Measurements from ENCODE around the gene PCDHGA9. TPM values are rescaled to one million over a fixed set of nuclear protein-coding genes. Genes with fewer than 3 reads are reported as not detected.

PCDHGA9 gene
- total and polyA plus RNA-seq, 2 donors (not counting 1 experiment from before 2014, with no cell fraction given), result 3.3 to 4.8 TPM

DNA sequence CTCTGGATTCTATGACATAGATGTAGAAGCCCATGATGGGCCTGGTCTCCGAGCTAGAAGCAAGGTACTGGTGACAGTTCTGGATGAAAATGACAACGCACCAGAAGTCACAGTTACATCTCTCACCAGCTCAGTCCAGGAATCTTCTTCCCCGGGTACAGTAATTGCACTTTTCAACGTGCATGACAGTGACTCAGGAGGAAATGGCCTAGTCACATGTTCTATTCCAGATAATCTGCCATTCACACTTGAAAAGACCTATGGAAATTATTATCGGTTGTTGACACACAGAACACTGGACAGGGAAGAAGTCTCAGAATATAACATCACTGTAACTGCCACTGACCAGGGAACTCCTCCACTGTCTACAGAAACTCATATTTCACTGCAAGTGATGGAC, 46.4 kb upstream of the PCDHGA9 start:
- Histone ChIP-seq H3K27me3 (ENCODE audit: control insufficient read depth, insufficient read depth, low read length) (peaks cover 9% of the 10 kb centered on the region), H3K9me3 (ENCODE audit: control insufficient read depth, insufficient read depth, low read depth, low read length) (no peaks in the 10 kb centered on the region), H3K79me2 (ENCODE audit: control insufficient read depth, insufficient read depth, low read length) (no peaks in the 10 kb centered on the region), H3K4me2 (ENCODE audit: extremely low read depth, insufficient read depth, low read length) (no peak overlapping the region), H2AFZ (ENCODE audit: low read length) (no peak overlapping the region), H4K20me1 (ENCODE audit: control insufficient read depth, extremely low read depth, insufficient read depth, low read length) (no peaks in the 10 kb centered on the region), H3K36me3 (ENCODE audit: control insufficient read depth, insufficient read depth, low read length) (no peaks in the 10 kb centered on the region), H3K27ac (ENCODE audit: insufficient read depth, low read length) (no peak overlapping the region), H3K4me3 (replicated peaks in 1 of 4; ENCODE audit: control extremely low read depth in 1 of 4, insufficient read depth in 1 of 4, low read depth in 3 of 4, low read length in 4 of 4) (no peak overlapping the region), H3K4me1 (ENCODE audit: control insufficient read depth, extremely low read depth, insufficient read depth, low read length) (no peaks in the 10 kb centered on the region), H3K9ac (ENCODE audit: insufficient read depth, low read length) (no peak overlapping the region)
- DNase-seq (ENCODE audit: low read depth in 2 of 2), result no peak
- TF ChIP-seq, protein P1, sequence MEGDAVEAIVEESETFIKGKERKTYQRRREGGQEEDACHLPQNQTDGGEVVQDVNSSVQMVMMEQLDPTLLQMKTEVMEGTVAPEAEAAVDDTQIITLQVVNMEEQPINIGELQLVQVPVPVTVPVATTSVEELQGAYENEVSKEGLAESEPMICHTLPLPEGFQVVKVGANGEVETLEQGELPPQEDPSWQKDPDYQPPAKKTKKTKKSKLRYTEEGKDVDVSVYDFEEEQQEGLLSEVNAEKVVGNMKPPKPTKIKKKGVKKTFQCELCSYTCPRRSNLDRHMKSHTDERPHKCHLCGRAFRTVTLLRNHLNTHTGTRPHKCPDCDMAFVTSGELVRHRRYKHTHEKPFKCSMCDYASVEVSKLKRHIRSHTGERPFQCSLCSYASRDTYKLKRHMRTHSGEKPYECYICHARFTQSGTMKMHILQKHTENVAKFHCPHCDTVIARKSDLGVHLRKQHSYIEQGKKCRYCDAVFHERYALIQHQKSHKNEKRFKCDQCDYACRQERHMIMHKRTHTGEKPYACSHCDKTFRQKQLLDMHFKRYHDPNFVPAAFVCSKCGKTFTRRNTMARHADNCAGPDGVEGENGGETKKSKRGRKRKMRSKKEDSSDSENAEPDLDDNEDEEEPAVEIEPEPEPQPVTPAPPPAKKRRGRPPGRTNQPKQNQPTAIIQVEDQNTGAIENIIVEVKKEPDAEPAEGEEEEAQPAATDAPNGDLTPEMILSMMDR (conservative IDR thresholded peaks at IDR 0.05 in 1 of 2, IDR thresholded peaks at IDR 0.05 in 1 of 2; ENCODE audit: low read depth in 1 of 2, low read length in 2 of 2), result no peak
- no peak for TF ChIP-seq EZH2 (IDR thresholded peaks at IDR 0.05; ENCODE audit: low read length, missing control alignments)

DNA sequence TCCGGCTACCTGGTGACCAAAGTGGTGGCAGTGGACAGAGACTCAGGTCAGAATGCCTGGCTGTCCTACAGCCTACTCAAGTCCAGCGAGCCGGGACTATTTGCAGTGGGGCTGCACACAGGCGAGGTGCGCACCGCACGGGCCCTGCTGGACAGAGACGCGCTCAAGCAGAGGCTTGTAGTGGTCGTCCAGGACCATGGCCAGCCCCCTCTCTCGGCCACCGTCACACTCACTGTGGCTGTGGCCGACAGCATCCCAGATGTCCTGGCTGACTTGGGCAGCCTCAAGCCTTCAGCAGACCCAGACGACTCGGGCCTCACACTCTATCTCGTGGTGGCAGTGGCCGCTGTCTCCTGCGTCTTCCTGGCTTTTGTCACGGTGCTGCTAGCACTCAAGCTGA, 45.6 kb upstream of the PCDHGA9 start:
- Histone ChIP-seq H4K20me1 (ENCODE audit: control insufficient read depth, extremely low read depth, insufficient read depth, low read length) (no peaks in the 10 kb centered on the region), H3K4me2 (ENCODE audit: extremely low read depth, insufficient read depth, low read length) (no peak overlapping the region), H3K27me3 (ENCODE audit: control insufficient read depth, insufficient read depth, low read length) (peaks cover 5% of the 10 kb centered on the region), H3K9me3 (ENCODE audit: control insufficient read depth, insufficient read depth, low read depth, low read length) (no peaks in the 10 kb centered on the region), H3K4me1 (ENCODE audit: control insufficient read depth, extremely low read depth, insufficient read depth, low read length) (no peaks in the 10 kb centered on the region), H3K79me2 (ENCODE audit: control insufficient read depth, insufficient read depth, low read length) (no peaks in the 10 kb centered on the region), H2AFZ (ENCODE audit: low read length) (no peak overlapping the region), H3K9ac (ENCODE audit: insufficient read depth, low read length) (no peak overlapping the region), H3K27ac (ENCODE audit: insufficient read depth, low read length) (no peak overlapping the region), H3K36me3 (ENCODE audit: control insufficient read depth, insufficient read depth, low read length) (no peaks in the 10 kb centered on the region), H3K4me3 (replicated peaks in 1 of 4; ENCODE audit: control extremely low read depth in 1 of 4, insufficient read depth in 1 of 4, low read depth in 3 of 4, low read length in 4 of 4) (no peak overlapping the region)
- DNase-seq (ENCODE audit: low read depth in 2 of 2), result no peak
- no peak for TF ChIP-seq EZH2 (IDR thresholded peaks at IDR 0.05; ENCODE audit: low read length, missing control alignments)
- TF ChIP-seq, protein P1 (conservative IDR thresholded peaks at IDR 0.05 in 1 of 2, IDR thresholded peaks at IDR 0.05 in 1 of 2; ENCODE audit: low read depth in 1 of 2, low read length in 2 of 2), result no peak

DNA sequence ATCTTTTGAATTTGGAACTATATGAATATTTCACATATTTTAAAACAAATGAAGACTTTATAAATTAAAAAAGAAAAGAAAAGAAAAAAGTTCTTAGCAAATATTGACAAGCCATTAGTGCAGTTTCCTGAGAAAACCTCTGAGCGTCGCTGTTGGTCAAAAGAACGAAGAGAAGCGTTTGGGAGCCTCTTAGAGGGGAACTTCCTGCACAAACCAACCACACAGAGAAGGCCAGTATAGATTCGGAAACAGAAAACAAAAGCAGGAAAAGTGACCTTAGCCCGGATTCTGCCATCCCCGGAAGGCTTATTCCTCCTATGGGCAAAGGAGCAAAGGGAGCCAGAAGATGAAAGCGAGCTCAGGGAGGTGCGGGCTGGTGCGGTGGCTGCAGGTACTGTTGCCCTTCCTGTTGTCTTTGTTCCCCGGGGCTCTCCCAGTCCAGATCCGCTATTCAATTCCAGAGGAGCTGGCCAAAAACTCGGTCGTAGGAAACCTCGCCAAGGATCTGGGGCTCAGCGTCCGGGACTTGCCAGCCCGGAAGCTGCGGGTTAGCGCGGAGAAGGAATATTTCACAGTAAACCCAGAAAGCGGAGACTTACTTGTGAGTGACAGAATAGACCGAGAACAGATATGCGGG, 42.7 kb upstream of the PCDHGA9 start, which contains the start of gene PCDHGB2:
TSS of gene PCDHGB2 (plus strand) at position 205 of the 637 bp plus-strand sequence. CDS start at position 347, 142 bp downstream.
- H3K79me2 ChIP-seq (ENCODE audit: control insufficient read depth, insufficient read depth, low read length), result no peaks in the 10 kb centered on the region
- peak; percentile 43 to 65 for DNase-seq (ENCODE audit: low read depth in 2 of 2)
- H3K4me2 ChIP-seq (ENCODE audit: extremely low read depth, insufficient read depth, low read length), result no peak within 1 kb of the TSS
- H3K4me1 ChIP-seq (ENCODE audit: control insufficient read depth, extremely low read depth, insufficient read depth, low read length), result no peaks in the 10 kb centered on the region
- no peaks in the 10 kb centered on the region for H4K20me1 ChIP-seq (ENCODE audit: control insufficient read depth, extremely low read depth, insufficient read depth, low read length)
- H3K36me3 ChIP-seq (ENCODE audit: control insufficient read depth, insufficient read depth, low read length), result no peaks in the 10 kb centered on the region
- no peak within 1 kb of the TSS for H3K9ac ChIP-seq (ENCODE audit: insufficient read depth, low read length)
- peak within 1 kb of the TSS; percentile 20 to 58 (median 40) for H3K4me3 ChIP-seq (replicated peaks in 1 of 4; ENCODE audit: control extremely low read depth in 1 of 4, insufficient read depth in 1 of 4, low read depth in 3 of 4, low read length in 4 of 4)
- no peak within 1 kb of the TSS for H2AFZ ChIP-seq (ENCODE audit: low read length)
- peaks cover 3% of the 10 kb centered on the region for H3K9me3 ChIP-seq (ENCODE audit: control insufficient read depth, insufficient read depth, low read depth, low read length)
- no peak for TF ChIP-seq EZH2 (IDR thresholded peaks at IDR 0.05; ENCODE audit: low read length, missing control alignments)
- TF ChIP-seq, protein P1 (conservative IDR thresholded peaks at IDR 0.05 in 1 of 2, IDR thresholded peaks at IDR 0.05 in 1 of 2; ENCODE audit: low read depth in 1 of 2, low read length in 2 of 2), result peak; percentile 48 to 61
- peaks cover 21% of the 10 kb centered on the region for H3K27me3 ChIP-seq (ENCODE audit: control insufficient read depth, insufficient read depth, low read length)
- no peak within 1 kb of the TSS for H3K27ac ChIP-seq (ENCODE audit: insufficient read depth, low read length)

All from fibroblast of lung (primary cell).